ENCODE results near the gene TRAF7. TPM values are rescaled to one million over a fixed set of nuclear protein-coding genes. Genes with fewer than 3 reads are reported as not detected.
A peak's percentile ranks its signal among the peaks of the same experiment; 100 is the strongest.

Gene TRAF7
- total RNA-seq, 1 donor from 2014 or later: 38.8 TPM

- no peak overlapping the region for H3K4me3 ChIP-seq
- no peak for TF ChIP-seq POLR2A (IDR thresholded peaks at IDR 0.05)
- TF ChIP-seq, protein P1, sequence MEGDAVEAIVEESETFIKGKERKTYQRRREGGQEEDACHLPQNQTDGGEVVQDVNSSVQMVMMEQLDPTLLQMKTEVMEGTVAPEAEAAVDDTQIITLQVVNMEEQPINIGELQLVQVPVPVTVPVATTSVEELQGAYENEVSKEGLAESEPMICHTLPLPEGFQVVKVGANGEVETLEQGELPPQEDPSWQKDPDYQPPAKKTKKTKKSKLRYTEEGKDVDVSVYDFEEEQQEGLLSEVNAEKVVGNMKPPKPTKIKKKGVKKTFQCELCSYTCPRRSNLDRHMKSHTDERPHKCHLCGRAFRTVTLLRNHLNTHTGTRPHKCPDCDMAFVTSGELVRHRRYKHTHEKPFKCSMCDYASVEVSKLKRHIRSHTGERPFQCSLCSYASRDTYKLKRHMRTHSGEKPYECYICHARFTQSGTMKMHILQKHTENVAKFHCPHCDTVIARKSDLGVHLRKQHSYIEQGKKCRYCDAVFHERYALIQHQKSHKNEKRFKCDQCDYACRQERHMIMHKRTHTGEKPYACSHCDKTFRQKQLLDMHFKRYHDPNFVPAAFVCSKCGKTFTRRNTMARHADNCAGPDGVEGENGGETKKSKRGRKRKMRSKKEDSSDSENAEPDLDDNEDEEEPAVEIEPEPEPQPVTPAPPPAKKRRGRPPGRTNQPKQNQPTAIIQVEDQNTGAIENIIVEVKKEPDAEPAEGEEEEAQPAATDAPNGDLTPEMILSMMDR (IDR thresholded peaks at IDR 0.05): no peak
- no peak for TF ChIP-seq POLR2AphosphoS5 (IDR thresholded peaks at IDR 0.05; ENCODE audit: insufficient read depth in 1 of 2, low read depth in 1 of 2)
- intact Hi-C loops (cut with DNase I): no loop called here
- H3K4me1 ChIP-seq: peaks cover 33% of the 10 kb centered on the region
- H3K27me3 ChIP-seq: no peaks in the 10 kb centered on the region
- H3K9me3 ChIP-seq: no peaks in the 10 kb centered on the region
- peaks cover 0 to 23% of the 10 kb centered on the region in 2 donors for H3K36me3 ChIP-seq
- no peak for DNase-seq (ENCODE audit: extremely low spot score in 2 of 2)
- no peak overlapping the region for H3K27ac ChIP-seq
Observed at GRCh38 chr16:2211923-2212347, 56.4 kb downstream of the TRAF7 start.

GRCh38 chr16:2212362-2213324 lies 57.1 kb downstream of the TRAF7 start:
- Histone ChIP-seq H3K27ac (no peak overlapping the region), H3K36me3 (peaks cover 0 to 23% of the 10 kb centered on the region in 2 donors), H3K4me1 (peaks cover 31% of the 10 kb centered on the region), H3K9me3 (no peaks in the 10 kb centered on the region), H3K27me3 (no peaks in the 10 kb centered on the region), H3K4me3 (peak overlapping the region in 1 of 2 donors; percentile 61)
- no peak for TF ChIP-seq POLR2AphosphoS5 (IDR thresholded peaks at IDR 0.05; ENCODE audit: insufficient read depth in 1 of 2, low read depth in 1 of 2)
- TF ChIP-seq, protein P1 (IDR thresholded peaks at IDR 0.05): no peak
- no peak for TF ChIP-seq POLR2A (IDR thresholded peaks at IDR 0.05)
- no peak for DNase-seq (ENCODE audit: extremely low spot score in 2 of 2)
- intact Hi-C loops (cut with DNase I): no loop called here

DNA sequence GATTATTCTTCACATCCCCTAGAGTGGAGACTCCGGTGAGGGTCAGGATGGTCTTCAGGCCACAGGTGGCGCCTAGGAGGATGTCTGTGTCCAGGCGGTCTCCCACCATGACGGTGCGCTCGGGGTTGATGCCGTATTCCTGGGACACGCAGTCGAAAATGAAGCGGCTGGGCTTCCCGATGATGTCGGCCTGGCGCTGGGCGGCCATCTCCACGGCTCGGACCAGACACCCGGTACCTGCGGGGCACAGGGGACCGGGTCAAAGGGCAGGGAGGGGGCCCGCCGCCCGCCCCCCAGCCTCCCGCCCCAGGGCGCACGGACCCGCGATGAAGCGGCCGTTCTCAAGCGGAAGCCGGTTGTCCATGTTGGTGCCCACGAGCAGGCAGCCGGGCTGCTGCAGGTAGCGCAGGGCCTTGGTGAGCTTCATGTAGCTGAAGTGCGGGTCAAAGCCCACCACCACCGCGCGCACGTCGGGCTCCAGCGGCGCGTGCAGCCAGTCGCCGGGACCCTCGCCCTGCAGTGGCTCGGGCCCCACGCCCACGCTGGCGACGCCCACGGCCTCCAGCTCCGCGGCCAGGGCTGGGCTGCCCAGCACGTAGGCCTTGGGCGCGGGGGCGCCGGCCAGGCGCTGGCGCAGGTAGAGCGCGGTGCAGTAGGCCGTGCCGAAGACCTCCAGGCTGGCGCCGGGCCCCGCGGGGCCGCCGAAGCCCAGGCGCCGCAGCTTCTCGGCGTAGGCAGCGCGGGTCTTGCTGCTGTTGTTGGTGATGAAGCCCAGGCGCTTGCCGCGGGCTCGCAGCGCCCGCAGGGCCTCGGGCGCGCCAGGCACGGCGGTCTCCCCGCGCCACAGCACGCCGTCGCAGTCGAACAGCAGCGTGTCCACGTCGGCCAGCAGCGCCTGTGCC lies 58.5 kb downstream of the TRAF7 start:
- H3K36me3 ChIP-seq: peaks cover 0 to 10% of the 10 kb centered on the region in 2 donors
- no peaks in the 10 kb centered on the region for H3K9me3 ChIP-seq
- H3K27me3 ChIP-seq: no peaks in the 10 kb centered on the region
- TF ChIP-seq, protein P1 (IDR thresholded peaks at IDR 0.05): no peak
- no peak for TF ChIP-seq POLR2AphosphoS5 (IDR thresholded peaks at IDR 0.05; ENCODE audit: insufficient read depth in 1 of 2, low read depth in 1 of 2)
- no peak for TF ChIP-seq POLR2A (IDR thresholded peaks at IDR 0.05)
- peak overlapping the region; percentile 61 for H3K4me3 ChIP-seq
- intact Hi-C loops (cut with DNase I): no loop called here
- peaks cover 31% of the 10 kb centered on the region for H3K4me1 ChIP-seq
- peak overlapping the region; percentile 21 for H3K27ac ChIP-seq
- no peak for DNase-seq (ENCODE audit: extremely low spot score in 2 of 2)

- peaks cover 31% of the 10 kb centered on the region for H3K4me1 ChIP-seq
- peaks cover 0 to 4% of the 10 kb centered on the region in 2 donors for H3K36me3 ChIP-seq
- intact Hi-C loops (cut with DNase I): no loop called here
- no peak for TF ChIP-seq POLR2A (IDR thresholded peaks at IDR 0.05)
- TF ChIP-seq, protein P1 (IDR thresholded peaks at IDR 0.05): no peak
- TF ChIP-seq POLR2AphosphoS5 (IDR thresholded peaks at IDR 0.05; ENCODE audit: insufficient read depth in 1 of 2, low read depth in 1 of 2): no peak
- H3K9me3 ChIP-seq: no peaks in the 10 kb centered on the region
- H3K4me3 ChIP-seq: peak within 1 kb of the TSS; percentile 61 to 76
- DNase-seq (ENCODE audit: extremely low spot score in 2 of 2): no peak
- H3K27me3 ChIP-seq: no peaks in the 10 kb centered on the region
- H3K27ac ChIP-seq: peak within 1 kb of the TSS; percentile 84
Observed at GRCh38 chr16:2214719-2214968, 59.1 kb downstream of the TRAF7 start, which contains the start of gene PGP. PGP (minus strand) TSS chr16:2214840; CDS start chr16:2214777, 63 bp downstream.
